PC-3 (cell line): ENCODE data around the gene RBMXL2. TPM values are rescaled to one million over a fixed set of nuclear protein-coding genes. Genes with fewer than 3 reads are reported as not detected.

Experiments
- ATAC-seq: fragments of 200-7000 bp; cut with Tn5 transposase; 2 replicates; pipeline ENCODE4 v1.9.1; 2020; ENCODE audit warnings: mild to moderate bottlenecking, moderate library complexity
- Bru-seq: library from RNA; stranded (reverse); fragments of 400-500 nt; gene quantifications from one replicate; lab custom pipeline; 2021; lab: Mats Ljungman, UMichigan
- BruChase-seq, 2 experiments: library from RNA; stranded (reverse); fragments of 400-500 nt; gene quantifications; one replicate each; lab custom pipeline; 2021; lab: Mats Ljungman, UMichigan
- BruUV-seq: library from RNA; stranded (reverse); fragments of 400-500 nt; replicated peaks from 2 replicates; lab custom pipeline; 2021; lab: Mats Ljungman, UMichigan
- CTCF ChIA-PET: fragments of 300-600 bp; sonication (Branson Sonifier 250); formaldehyde crosslinking; loops from one replicate; lab custom pipeline; 2022; ENCODE audit warnings: antibody characterized with exemption; lab: Charles Lee
- POLR2A ChIA-PET: fragments of 300-600 bp; sonication (Branson Sonifier 250); formaldehyde crosslinking; loops from one replicate; lab custom pipeline; 2022; ENCODE audit warnings: antibody characterized with exemption; ENCODE audit not compliant: unreplicated experiment; lab: Charles Lee
- DNase-seq: peaks from one replicate; pipeline ENCODE4 v3.0.0-alpha.2; 2015
- H2AFZ ChIP-seq: fragments of 300-600 bp; sonication (generic); 2 replicates; pipeline ENCODE4 v1.6.0; 2016; ENCODE audit warnings: antibody characterized with exemption, low read length
- H3F3A ChIP-seq: fragments of 300-600 bp; sonication (generic); one replicate; pipeline ENCODE4 v1.6.0; 2017; ENCODE audit warnings: antibody characterized with exemption, low read length, control low read depth, mild to moderate bottlenecking; ENCODE audit not compliant: unreplicated experiment
- H3K27ac ChIP-seq: fragments of 300-600 bp; sonication (generic); 2 replicates; pipeline ENCODE4 v1.5.1; 2016; ENCODE audit warnings: mild to moderate bottlenecking, low read length
- H3K27me3 ChIP-seq: fragments of 300-600 bp; sonication (generic); 2 replicates; pipeline ENCODE4 v1.6.1; 2016; ENCODE audit warnings: low read length, mixed read lengths
- H3K36me3 ChIP-seq: fragments of 300-600 bp; sonication (generic); 2 replicates; pipeline ENCODE4 v1.6.1; 2016; ENCODE audit warnings: low read depth, mixed run types, low read length, mixed read lengths
- H3K4me1 ChIP-seq: fragments of 300-600 bp; sonication (generic); 2 replicates; pipeline ENCODE4 v1.5.1; 2016; ENCODE audit warnings: low read length; ENCODE audit not compliant: insufficient read depth
- H3K4me2 ChIP-seq: fragments of 300-600 bp; sonication (generic); 2 replicates; pipeline ENCODE4 v1.6.0; 2016; ENCODE audit warnings: low read length
- H3K4me3 ChIP-seq: fragments of 300-600 bp; sonication (generic); 2 replicates; pipeline ENCODE4 v1.5.1; 2016; ENCODE audit warnings: mild to moderate bottlenecking, low read length, mixed read lengths
- H3K79me2 ChIP-seq: fragments of 300-600 bp; sonication (generic); 2 replicates; pipeline ENCODE4 v1.6.1; 2017; ENCODE audit warnings: low read length, mixed read lengths
- H3K9ac ChIP-seq: fragments of 300-600 bp; sonication (generic); 2 replicates; pipeline ENCODE4 v1.6.0; 2016; ENCODE audit warnings: mild to moderate bottlenecking, low read length
- H3K9me2 ChIP-seq: fragments of 300-600 bp; sonication (generic); replicated peaks from 2 replicates; pipeline ENCODE4 v1.6.1; 2016; ENCODE audit warnings: mixed run types, low read length, mixed read lengths
- H3K9me3 ChIP-seq: fragments of 300-600 bp; sonication (generic); 2 replicates; pipeline ENCODE4 v1.6.1; 2016; ENCODE audit warnings: low read length, mixed read lengths
- H4K20me1 ChIP-seq: fragments of 300-600 bp; sonication (generic); 2 replicates; pipeline ENCODE4 v1.6.1; 2016; ENCODE audit warnings: low read length, mixed read lengths
- CTCF ChIP-seq: fragments of 300-600 bp; sonication (generic); conservative IDR thresholded peaks from 2 replicates; pipeline ENCODE4 v1.5.1; 2017; ENCODE audit warnings: antibody characterized with exemption, low read depth, mild to moderate bottlenecking, low read length
- EZH2 ChIP-seq: fragments of 300-600 bp; sonication (generic); IDR thresholded peaks from one replicate; pipeline ENCODE4 v1.6.1; 2017; ENCODE audit warnings: antibody characterized with exemption, mild to moderate bottlenecking, low read length; ENCODE audit not compliant: unreplicated experiment
- EZH2phosphoT487 ChIP-seq: fragments of 300-600 bp; sonication (generic); IDR thresholded peaks from 2 replicates; pipeline ENCODE4 v1.6.1; 2018; ENCODE audit warnings: mild to moderate bottlenecking, antibody characterized with exemption, low read length, borderline replicate concordance
- intact Hi-C: fragments of 100-400 bp; cut with micrococcal nuclease; formaldehyde crosslinking; loops from 2 replicates; pipeline ENCODE4 v1.9.0; 2023
- long read RNA-seq: library from polyadenylated mRNA; unstranded; transcript quantifications from one replicate; pipeline ENCODE4 v2.0.0, GENCODE V29; 2021; ENCODE audit not compliant: unreplicated experiment
- total RNA-seq: library from RNA; depleted of rRNA; stranded (reverse); fragments of >200 nt; gene quantifications from 2 replicates; pipeline ENCODE4 v1.2.3, GENCODE V29; 2014; rRNA removed

Gene RBMXL2
- total RNA-seq (0.15 TPM in 1 of 2 replicates, not detected in the other), Bru-seq, nascent RNA (not detected), BruChase-seq, experiment 1, labeled RNA remaining after a 6-hour chase (percentile 25 among the genes with signal in this experiment), BruChase-seq, experiment 2, labeled RNA remaining after a 2-hour chase (not detected)
- long read RNA-seq, result 0 reads

- peaks cover 61% of the 10 kb centered on the region for H3K27me3 ChIP-seq
- H3K4me1 ChIP-seq, result no peaks in the 10 kb centered on the region
- no peaks in the 10 kb centered on the region for H3K79me2 ChIP-seq
- H3K4me3 ChIP-seq, result no peak within 1 kb of the TSS
- H3K4me2 ChIP-seq, result no peak within 1 kb of the TSS
- no peak within 1 kb of the TSS for H2AFZ ChIP-seq
- H3K9me3 ChIP-seq, result no peaks in the 10 kb centered on the region
- ChIA-PET CTCF (no interaction called here), POLR2A (no interaction called here)
- BruUV-seq, result no TSS peak
- H3K36me3 ChIP-seq, result no peaks in the 10 kb centered on the region
- no peaks in the 10 kb centered on the region for H4K20me1 ChIP-seq
- no peaks in the 10 kb centered on the region for H3K9me2 ChIP-seq
- TF ChIP-seq EZH2, result no peak
- no peak for TF ChIP-seq CTCF
- no peak for TF ChIP-seq EZH2phosphoT487
- DNase-seq (no peak), ATAC-seq (no peak)
- H3F3A ChIP-seq, result no peaks in the 10 kb centered on the region
- no peak within 1 kb of the TSS for H3K27ac ChIP-seq
- intact Hi-C loops, result no loop called here
- no peak within 1 kb of the TSS for H3K9ac ChIP-seq
These were observed at the start of gene RBMXL2 for GRCh38 chr11:7088921-7089320. TSS of gene RBMXL2 (plus strand) at chr11:7088998. CDS start at chr11:7089121, 123 bp downstream.

DNA sequence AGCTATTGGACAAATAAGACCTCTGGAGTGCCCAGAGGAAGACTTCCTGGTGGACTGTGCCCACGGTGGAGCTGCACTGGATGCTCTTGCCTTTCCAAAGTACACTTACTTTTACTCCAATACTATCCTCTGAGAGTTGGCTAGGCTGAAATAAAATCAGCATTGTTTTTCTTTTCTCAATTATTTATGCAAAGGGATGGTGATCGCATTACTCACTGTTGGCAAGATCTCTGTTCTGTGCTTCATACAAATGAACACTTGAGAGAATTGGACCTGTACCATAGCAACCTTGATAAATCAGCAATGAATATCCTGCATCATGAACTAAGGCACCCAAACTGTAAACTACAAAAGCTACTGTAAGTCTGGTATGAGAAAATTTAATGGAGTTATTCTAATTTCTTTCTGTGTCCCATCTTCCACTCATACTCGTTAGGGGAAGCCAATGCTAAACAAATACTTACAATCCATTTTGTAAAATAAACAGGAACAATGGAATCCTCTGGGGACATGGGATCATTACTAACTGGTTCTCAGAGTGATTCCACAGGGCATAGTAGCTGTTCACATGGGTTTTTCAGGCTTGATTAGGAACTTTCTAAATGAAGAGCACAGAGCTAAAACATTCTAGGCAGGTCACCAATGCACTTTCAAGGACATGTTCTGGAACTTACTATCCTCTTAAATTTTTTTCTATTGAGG lies 42.2 kb upstream of the RBMXL2 start:
- ATAC-seq (peak; percentile 33; the same call in 1 of the 2 replicates), DNase-seq (no peak)
- CTCF ChIA-PET, result no interaction called here
- H3F3A ChIP-seq, result no peaks in the 10 kb centered on the region
- intact Hi-C loops, result no loop called here
- H3K9me3 ChIP-seq, result no peaks in the 10 kb centered on the region
- H2AFZ ChIP-seq, result no peak overlapping the region
- no peak overlapping the region for H3K27ac ChIP-seq
- no peaks in the 10 kb centered on the region for H4K20me1 ChIP-seq
- no peak overlapping the region for H3K4me3 ChIP-seq
- no peaks in the 10 kb centered on the region for H3K79me2 ChIP-seq
- no peaks in the 10 kb centered on the region for H3K4me1 ChIP-seq
- POLR2A ChIA-PET, result interaction anchor here (0.6 kb wide), 1 partner anchor 1735 kb away, joined by 4 read pairs; no protein-coding TSS in a partner anchor
- no peaks in the 10 kb centered on the region for H3K9me2 ChIP-seq
- no peaks in the 10 kb centered on the region for H3K36me3 ChIP-seq
- TF ChIP-seq CTCF, result no peak
- no peak for TF ChIP-seq EZH2phosphoT487
- TF ChIP-seq EZH2, result no peak
- H3K27me3 ChIP-seq, result 0 out of 2 replicates have a peak, but pooled peaks cover 3% of the 10 kb centered on the region
- H3K9ac ChIP-seq, result no peak overlapping the region
- H3K4me2 ChIP-seq, result no peak overlapping the region
- no TSS peak for BruUV-seq

DNA sequence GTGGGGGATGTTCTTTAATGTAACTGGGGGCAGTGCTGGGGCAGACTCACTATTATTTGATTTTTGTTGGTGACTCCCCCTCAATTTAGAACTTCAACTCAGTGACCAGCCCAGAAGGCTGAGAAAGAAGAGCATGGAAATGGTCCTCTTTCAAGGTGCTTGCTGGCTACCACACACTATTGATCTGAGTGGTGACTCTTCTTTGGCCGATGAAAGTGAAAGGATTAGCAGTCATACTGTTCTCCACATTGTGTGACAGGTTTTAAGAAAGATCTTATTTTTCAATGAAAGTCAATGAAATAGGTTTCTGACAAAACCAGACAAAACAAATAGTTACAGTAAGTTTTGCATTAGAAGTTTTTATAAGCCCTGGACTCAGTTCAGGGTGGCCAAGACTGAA lies 38.6 kb upstream of the RBMXL2 start:
- CTCF ChIA-PET, result no interaction called here
- Histone ChIP-seq H4K20me1 (no peaks in the 10 kb centered on the region), H3K79me2 (no peaks in the 10 kb centered on the region), H3F3A (no peaks in the 10 kb centered on the region), H3K9me3 (no peaks in the 10 kb centered on the region), H2AFZ (no peak overlapping the region), H3K27ac (no peak overlapping the region), H3K9ac (no peak overlapping the region), H3K4me3 (no peak overlapping the region), H3K27me3 (0 out of 2 replicates have a peak, but pooled peaks cover 3% of the 10 kb centered on the region), H3K36me3 (no peaks in the 10 kb centered on the region), H3K4me1 (no peaks in the 10 kb centered on the region), H3K4me2 (no peak overlapping the region), H3K9me2 (no peaks in the 10 kb centered on the region)
- TF ChIP-seq EZH2, result no peak
- TF ChIP-seq EZH2phosphoT487, result no peak
- TF ChIP-seq CTCF, result no peak
- no TSS peak for BruUV-seq
- intact Hi-C loops, result no loop called here
- ATAC-seq (no peak), DNase-seq (no peak)
- POLR2A ChIA-PET, result no interaction called here
